ENCODE measurements around the gene RBM44. TPM values are rescaled to one million over a fixed set of nuclear protein-coding genes. Genes with fewer than 3 reads are reported as not detected.

The RBM44 gene
- total and polyA plus RNA-seq, 8 donors, result 0.41 to 1.6 (median 1.1) TPM

GRCh38 chr2:237801466-237801865, 2.9 kb downstream of the RBM44 start:
- DNase-seq (no peak), ATAC-seq (no peak)
- H3K27ac ChIP-seq, result no peak overlapping the region
- H3K4me1 ChIP-seq, result no peaks in the 10 kb centered on the region
- H3K27me3 ChIP-seq, result no peaks in the 10 kb centered on the region
- H3K36me3 ChIP-seq, result no peaks in the 10 kb centered on the region
- TF ChIP-seq, protein P1, sequence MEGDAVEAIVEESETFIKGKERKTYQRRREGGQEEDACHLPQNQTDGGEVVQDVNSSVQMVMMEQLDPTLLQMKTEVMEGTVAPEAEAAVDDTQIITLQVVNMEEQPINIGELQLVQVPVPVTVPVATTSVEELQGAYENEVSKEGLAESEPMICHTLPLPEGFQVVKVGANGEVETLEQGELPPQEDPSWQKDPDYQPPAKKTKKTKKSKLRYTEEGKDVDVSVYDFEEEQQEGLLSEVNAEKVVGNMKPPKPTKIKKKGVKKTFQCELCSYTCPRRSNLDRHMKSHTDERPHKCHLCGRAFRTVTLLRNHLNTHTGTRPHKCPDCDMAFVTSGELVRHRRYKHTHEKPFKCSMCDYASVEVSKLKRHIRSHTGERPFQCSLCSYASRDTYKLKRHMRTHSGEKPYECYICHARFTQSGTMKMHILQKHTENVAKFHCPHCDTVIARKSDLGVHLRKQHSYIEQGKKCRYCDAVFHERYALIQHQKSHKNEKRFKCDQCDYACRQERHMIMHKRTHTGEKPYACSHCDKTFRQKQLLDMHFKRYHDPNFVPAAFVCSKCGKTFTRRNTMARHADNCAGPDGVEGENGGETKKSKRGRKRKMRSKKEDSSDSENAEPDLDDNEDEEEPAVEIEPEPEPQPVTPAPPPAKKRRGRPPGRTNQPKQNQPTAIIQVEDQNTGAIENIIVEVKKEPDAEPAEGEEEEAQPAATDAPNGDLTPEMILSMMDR (IDR thresholded peaks at IDR 0.05), result no peak
- H3K9me3 ChIP-seq, result peaks cover 0 to 12% of the 10 kb centered on the region in 2 donors
- intact Hi-C loops (cut with DNase I), result no loop called here
- no peak overlapping the region for H3K4me3 ChIP-seq

GRCh38 chr2:237806334-237806733, 7.8 kb downstream of the RBM44 start:
- TF ChIP-seq, protein P1 (IDR thresholded peaks at IDR 0.05), result no peak
- Histone ChIP-seq H3K4me1 (no peaks in the 10 kb centered on the region), H3K36me3 (no peaks in the 10 kb centered on the region), H3K4me3 (no peak overlapping the region), H3K9me3 (no peaks in the 10 kb centered on the region), H3K27ac (no peak overlapping the region), H3K27me3 (no peaks in the 10 kb centered on the region)
- intact Hi-C loops (cut with DNase I), result no loop called here
- DNase-seq (no peak), ATAC-seq (no peak)

DNA sequence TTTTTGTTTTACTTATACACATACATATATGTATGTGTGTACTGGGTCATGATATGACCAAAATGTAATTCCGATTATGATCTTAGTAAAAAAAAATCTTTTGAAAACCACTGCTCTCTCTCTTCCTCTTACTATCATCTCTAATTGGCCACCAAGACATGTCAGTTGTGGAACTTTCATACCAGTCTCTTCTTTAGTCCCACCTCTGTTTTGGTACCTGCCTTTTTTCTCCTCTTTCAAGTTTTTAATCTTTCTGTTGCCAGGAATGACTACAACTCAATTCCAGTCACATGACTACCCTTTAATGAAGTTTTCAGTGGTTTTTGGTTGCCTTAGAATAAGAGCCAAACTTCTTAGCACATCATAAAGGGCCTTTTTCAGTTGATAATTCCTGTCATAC, 17.1 kb downstream of the RBM44 start:
- TF ChIP-seq, protein P1 (IDR thresholded peaks at IDR 0.05), result no peak
- intact Hi-C loops (cut with DNase I), result no loop called here
- Histone ChIP-seq H3K4me1 (no peaks in the 10 kb centered on the region), H3K27me3 (no peaks in the 10 kb centered on the region), H3K9me3 (no peaks in the 10 kb centered on the region), H3K27ac (no peak overlapping the region), H3K4me3 (no peak overlapping the region), H3K36me3 (no peaks in the 10 kb centered on the region)
- no peak for ATAC-seq
- DNase-seq, result no peak

DNA sequence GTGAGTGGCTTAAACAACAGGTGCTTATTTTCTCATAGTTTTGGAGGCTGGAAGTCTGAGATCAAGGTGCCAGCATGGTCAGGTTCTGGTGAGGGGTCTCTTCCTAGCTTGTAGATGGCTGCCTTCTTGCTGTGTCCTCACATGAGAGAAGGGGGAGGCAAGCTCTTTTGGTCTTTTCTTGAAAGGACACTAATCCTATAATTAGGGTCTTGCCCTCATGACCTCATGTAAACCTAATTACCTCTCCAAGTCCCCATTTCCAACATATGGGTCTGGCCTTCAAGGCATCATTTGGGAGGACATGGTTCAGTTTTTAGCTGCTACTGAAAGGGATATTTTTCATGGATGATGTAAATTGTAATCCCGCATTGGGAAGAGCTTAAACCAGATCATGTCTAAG, 18.0 kb downstream of the RBM44 start:
- Histone ChIP-seq H3K27ac (no peak overlapping the region), H3K9me3 (no peaks in the 10 kb centered on the region), H3K4me1 (no peaks in the 10 kb centered on the region), H3K36me3 (no peaks in the 10 kb centered on the region), H3K27me3 (no peaks in the 10 kb centered on the region), H3K4me3 (no peak overlapping the region)
- ATAC-seq, result no peak
- TF ChIP-seq, protein P1 (IDR thresholded peaks at IDR 0.05), result no peak
- DNase-seq, result no peak
- intact Hi-C loops (cut with DNase I), result no loop called here

DNA sequence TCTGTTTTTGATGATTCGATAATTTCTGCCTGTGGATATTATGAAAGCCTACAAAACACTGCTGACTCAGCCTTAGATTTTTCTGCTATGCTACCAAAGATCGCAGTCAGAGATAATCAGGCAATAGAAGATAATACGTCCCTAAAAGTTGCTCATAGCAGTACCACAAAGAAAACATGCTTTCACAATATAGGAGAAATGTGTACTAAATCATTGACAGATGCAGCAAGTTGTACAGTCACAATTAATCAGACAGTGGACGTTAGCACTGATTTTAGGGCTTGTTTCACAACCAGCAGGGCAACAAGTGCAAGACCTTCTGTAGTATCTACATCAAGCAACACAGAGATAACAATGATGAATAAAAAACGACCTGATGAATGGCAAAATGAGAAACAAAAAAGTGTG, 19.5 kb downstream of the RBM44 start:
- TF ChIP-seq, protein P1 (IDR thresholded peaks at IDR 0.05), result no peak
- H3K27me3 ChIP-seq, result no peaks in the 10 kb centered on the region
- H3K9me3 ChIP-seq, result no peaks in the 10 kb centered on the region
- ATAC-seq (no peak), DNase-seq (no peak)
- H3K27ac ChIP-seq, result no peak overlapping the region
- intact Hi-C loops (cut with DNase I), result no loop called here
- no peak overlapping the region for H3K4me3 ChIP-seq
- H3K4me1 ChIP-seq, result no peaks in the 10 kb centered on the region
- H3K36me3 ChIP-seq, result no peaks in the 10 kb centered on the region
